ENCODE results near the gene PLEK.

The PLEK gene

GRCh38 chr2:68351997-68352396 lies 13.1 kb upstream of the PLEK start:
- TF ChIP-seq, protein P1, sequence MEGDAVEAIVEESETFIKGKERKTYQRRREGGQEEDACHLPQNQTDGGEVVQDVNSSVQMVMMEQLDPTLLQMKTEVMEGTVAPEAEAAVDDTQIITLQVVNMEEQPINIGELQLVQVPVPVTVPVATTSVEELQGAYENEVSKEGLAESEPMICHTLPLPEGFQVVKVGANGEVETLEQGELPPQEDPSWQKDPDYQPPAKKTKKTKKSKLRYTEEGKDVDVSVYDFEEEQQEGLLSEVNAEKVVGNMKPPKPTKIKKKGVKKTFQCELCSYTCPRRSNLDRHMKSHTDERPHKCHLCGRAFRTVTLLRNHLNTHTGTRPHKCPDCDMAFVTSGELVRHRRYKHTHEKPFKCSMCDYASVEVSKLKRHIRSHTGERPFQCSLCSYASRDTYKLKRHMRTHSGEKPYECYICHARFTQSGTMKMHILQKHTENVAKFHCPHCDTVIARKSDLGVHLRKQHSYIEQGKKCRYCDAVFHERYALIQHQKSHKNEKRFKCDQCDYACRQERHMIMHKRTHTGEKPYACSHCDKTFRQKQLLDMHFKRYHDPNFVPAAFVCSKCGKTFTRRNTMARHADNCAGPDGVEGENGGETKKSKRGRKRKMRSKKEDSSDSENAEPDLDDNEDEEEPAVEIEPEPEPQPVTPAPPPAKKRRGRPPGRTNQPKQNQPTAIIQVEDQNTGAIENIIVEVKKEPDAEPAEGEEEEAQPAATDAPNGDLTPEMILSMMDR (IDR thresholded peaks at IDR 0.05; ENCODE audit: control extremely low read depth, extremely low read depth, low read depth, missing control alignments) = no peak

DNA sequence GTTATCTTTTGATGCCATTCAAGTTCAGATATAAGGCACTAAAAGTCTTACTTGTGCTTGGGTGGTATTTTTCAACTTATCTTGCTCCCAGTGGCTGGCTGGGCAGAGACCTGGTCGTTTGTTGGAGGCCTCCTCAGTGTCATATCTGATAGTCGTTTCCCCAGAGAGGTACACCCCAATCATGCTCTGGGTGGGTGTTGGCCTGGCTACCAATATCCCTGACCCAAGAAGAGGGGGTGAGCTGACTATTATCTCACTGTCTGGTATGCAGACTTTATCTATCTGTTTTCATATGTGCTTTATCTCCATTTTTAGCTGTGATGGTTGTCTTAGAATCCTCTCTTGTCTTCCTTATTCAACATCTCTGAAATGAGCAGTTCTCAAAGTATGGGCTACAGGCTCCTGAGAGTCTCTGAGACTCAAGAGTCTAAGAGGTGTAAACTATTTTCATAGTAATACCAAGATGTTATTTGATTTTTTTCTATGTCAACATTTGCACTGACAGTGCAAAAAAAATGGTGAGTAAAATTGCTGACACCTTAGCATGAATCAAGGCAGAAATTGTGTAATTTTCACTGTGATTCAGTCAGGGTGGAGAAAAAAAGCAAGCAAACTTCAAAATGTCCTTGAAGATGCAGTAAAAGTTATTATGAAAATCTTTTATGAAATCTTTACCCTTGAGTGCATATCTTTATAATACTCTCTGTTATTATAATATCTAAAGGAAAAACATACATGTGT lies 12.3 kb upstream of the PLEK start:
- no peak for DNase-seq (ENCODE audit: extremely low spot score)
- TF ChIP-seq, protein P1 (IDR thresholded peaks at IDR 0.05; ENCODE audit: control extremely low read depth, extremely low read depth, low read depth, missing control alignments) = no peak

More at GRCh38 chr2:68351997-68352396, 13.1 kb upstream of the PLEK start:
- CTCF ChIA-PET = interaction anchor here (0.9 to 1.8 kb wide), 5 partner anchors 9 to 89 kb away, joined by 3 to 6 read pairs (median 3); no protein-coding TSS in a partner anchor
- no peak for DNase-seq (ENCODE audit: extremely low spot score)
- POLR2A ChIA-PET = no interaction called here

DNA sequence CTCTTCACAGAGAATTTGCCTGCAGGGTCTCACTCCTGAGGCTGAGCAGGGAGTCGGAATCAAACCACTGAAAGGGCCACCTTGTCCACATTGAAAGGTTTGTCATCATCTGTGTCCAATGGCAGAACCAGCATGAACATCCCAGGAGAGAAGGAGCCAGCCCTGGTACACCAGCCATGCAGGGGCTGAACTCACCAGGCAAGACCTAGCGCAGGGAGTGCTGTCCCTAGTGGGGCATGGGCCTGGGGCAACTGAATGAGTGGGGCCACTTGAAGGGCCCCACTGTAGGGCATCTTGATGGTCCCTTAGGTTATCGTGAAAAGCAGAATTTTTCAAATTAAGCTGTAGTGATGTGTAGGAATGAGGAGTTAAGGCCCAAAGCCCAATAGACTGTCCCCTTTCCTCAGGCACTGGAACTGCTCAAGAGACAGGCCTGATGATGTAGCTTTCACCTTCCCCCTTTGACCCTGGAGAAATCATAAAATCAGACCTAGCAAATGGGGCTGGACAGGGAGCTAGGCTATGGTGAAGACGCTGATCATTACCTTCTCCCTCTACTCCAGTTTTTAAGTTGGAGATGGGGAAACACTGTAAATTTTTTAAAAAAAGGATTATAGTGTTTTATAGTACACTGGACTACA lies 8.4 kb upstream of the PLEK start:
- TF ChIP-seq, protein P1 (IDR thresholded peaks at IDR 0.05; ENCODE audit: control extremely low read depth, extremely low read depth, low read depth, missing control alignments) = no peak
- ChIA-PET CTCF (interaction anchor here (1.0 to 3.7 kb wide), 6 partner anchors 8 to 234 kb away, joined by 4 to 19 read pairs (median 9); no protein-coding TSS in a partner anchor), POLR2A (interaction anchor here (0.7 kb wide), 1 partner anchor 23 kb away, joined by 3 read pairs; no protein-coding TSS in a partner anchor)
- DNase-seq (ENCODE audit: extremely low spot score) = no peak

More for the DNA sequence above, 12.3 kb upstream of the PLEK start:
- POLR2A ChIA-PET = interaction anchor here (0.7 kb wide), 1 partner anchor 19 kb away, joined by 3 read pairs; no protein-coding TSS in a partner anchor
- CTCF ChIA-PET = interaction anchor here (0.9 to 1.8 kb wide), 4 partner anchors 9 to 89 kb away, joined by 3 to 6 read pairs (median 3); no protein-coding TSS in a partner anchor

GRCh38 chr2:68357605-68358337 lies 7.3 kb upstream of the PLEK start:
- peak; percentile 60 for DNase-seq (ENCODE audit: extremely low spot score)
- TF ChIP-seq, protein P1 (IDR thresholded peaks at IDR 0.05; ENCODE audit: control extremely low read depth, extremely low read depth, low read depth, missing control alignments) = peak; percentile 78
- ChIA-PET POLR2A (interaction anchor here (0.7 kb wide), 1 partner anchor 24 kb away, joined by 3 read pairs; no protein-coding TSS in a partner anchor), CTCF (interaction anchor here (0.7 to 3.7 kb wide), 21 partner anchors 10 to 235 kb away, joined by 3 to 19 read pairs (median 4); no protein-coding TSS in a partner anchor)

DNA sequence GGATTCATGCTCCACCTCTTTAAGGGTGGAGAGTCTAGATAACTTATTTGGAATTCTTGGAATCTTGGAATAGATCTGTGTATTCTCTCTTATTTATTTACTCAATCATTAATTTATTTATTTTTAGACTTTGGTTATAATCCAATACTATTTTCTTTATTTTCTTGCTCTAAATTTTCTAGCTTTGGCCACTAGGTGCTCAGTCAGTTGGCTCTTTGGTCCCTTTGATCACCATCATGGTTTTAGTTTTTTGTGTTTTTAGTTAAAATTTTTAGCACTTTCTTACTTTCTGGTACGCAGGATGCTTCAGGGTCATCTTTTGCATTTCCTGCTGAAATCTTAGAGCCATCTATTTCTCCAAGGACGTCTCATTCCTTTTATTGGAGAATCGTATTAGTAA lies 5.2 kb upstream of the PLEK start:
- TF ChIP-seq, protein P1 (IDR thresholded peaks at IDR 0.05; ENCODE audit: control extremely low read depth, extremely low read depth, low read depth, missing control alignments) = no peak
- DNase-seq (ENCODE audit: extremely low spot score) = no peak
- ChIA-PET POLR2A (no interaction called here), CTCF (interaction anchor here (1.8 to 4.3 kb wide), 4 partner anchors 12 to 82 kb away, joined by 3 to 30 read pairs (median 8); no protein-coding TSS in a partner anchor)

- ChIA-PET POLR2A (no interaction called here), CTCF (interaction anchor here (1.2 to 4.3 kb wide), 2 partner anchors 55 to 80 kb away, joined by 3 to 30 read pairs; no protein-coding TSS in a partner anchor)
- DNase-seq (ENCODE audit: extremely low spot score) = peak; percentile 73
These were observed 3.0 kb upstream of the PLEK start for GRCh38 chr2:68362069-68362468.

More at GRCh38 chr2:68362069-68362468, 3.0 kb upstream of the PLEK start:
- TF ChIP-seq, protein P1 (IDR thresholded peaks at IDR 0.05; ENCODE audit: control extremely low read depth, extremely low read depth, low read depth, missing control alignments) = peak; percentile 76

Data from GM10248 (cell line).